Activated gamma-delta T cell treated with anti-CD3 and anti-CD28 coated beads, Interleukin-2, amount 50 U/mL, for 16 hours (primary cell): ENCODE results near the gene THRSP.
"Not testable (repeated sequence)": the region's sequence is repeated elsewhere in the genome, so short reads cannot be mapped to it uniquely, and the experiment has no call there.

Experiments used
- DNase-seq: peaks from one replicate; pipeline ENCODE4 v3.0.0-alpha.2; 2020; ENCODE audit warnings: low read depth

Gene THRSP, protein sequence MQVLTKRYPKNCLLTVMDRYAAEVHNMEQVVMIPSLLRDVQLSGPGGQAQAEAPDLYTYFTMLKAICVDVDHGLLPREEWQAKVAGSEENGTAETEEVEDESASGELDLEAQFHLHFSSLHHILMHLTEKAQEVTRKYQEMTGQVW

DNA sequence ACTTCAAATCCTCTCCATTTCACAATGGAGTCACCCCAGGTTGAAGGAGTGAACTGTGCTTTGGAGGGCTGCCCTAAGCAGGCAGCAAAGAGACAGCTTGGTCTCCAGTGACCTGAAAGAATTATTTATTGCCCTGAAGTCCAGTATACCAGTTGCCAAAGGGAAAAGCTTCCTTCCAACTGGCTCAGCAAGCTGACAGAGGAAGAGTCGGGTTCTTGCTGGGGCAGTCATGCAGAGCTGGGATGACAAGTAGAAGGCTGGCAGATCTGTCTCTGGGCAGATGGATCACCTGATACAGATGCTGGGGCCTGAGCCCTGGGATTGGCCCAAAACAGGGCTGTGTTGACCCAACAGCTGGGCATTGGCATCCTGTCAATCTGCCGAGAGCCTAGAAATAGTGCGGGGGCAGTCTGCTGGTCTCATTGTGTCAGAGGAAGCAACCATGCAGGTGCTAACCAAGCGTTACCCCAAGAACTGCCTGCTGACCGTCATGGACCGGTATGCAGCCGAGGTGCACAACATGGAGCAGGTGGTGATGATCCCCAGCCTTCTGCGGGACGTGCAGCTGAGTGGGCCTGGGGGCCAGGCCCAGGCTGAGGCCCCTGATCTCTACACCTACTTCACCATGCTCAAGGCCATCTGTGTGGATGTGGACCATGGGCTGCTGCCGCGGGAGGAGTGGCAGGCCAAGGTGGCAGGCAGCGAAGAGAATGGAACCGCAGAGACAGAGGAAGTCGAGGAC is at the start of gene THRSP:
TSS of gene THRSP (plus strand) at position 422 of the 742 bp plus-strand sequence. CDS start at position 443, 21 bp downstream.
- DNase-seq, result no peak

DNA sequence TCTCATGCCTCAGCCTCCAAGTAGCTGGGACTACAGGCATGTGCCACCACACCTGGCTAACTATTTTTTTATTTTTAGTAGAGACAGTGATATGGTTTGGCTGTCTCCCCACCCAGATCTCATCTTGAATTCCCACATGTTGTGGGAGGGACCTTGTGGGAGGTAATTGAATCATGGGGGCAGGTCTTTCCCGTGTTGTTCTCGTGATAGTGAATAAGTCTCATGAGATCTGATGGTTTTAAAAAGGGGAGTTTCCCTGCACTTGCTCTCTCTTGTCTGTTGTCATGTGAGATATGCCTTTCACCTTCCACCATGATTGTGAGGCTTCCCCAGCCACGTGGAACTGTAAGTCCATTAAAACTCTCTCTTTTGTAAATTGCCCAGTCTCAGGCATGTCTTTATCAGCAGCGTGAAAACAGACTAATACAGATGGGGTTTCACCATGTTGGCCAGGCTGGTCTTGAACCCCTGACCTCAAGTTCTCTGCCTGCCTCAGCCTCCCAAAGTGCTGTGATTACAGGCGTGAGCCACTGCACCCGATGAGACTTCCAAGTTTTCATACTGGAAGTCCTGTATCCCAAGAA is 48.6 kb upstream of the THRSP start:
- not testable (repeated sequence) for DNase-seq

DNA sequence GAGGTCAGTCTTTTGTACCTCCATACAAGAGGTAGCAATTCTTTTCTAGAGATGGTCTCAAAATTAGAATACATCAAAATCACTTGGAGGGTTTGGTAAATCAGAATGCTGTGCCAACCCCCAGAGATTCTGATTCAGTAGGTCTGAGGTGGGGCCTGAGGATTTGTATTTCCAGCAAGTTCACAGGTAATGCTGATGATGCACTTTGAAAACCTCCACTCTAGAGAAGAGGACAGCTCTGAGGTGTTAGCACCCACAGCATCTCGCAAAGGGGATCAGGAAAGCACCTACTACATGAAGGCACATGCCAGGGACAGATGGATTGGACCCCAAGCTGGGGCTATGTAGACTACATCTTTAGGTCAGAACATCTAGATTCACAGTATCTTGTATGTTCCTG is 47.8 kb upstream of the THRSP start:
- DNase-seq, result no peak

DNA sequence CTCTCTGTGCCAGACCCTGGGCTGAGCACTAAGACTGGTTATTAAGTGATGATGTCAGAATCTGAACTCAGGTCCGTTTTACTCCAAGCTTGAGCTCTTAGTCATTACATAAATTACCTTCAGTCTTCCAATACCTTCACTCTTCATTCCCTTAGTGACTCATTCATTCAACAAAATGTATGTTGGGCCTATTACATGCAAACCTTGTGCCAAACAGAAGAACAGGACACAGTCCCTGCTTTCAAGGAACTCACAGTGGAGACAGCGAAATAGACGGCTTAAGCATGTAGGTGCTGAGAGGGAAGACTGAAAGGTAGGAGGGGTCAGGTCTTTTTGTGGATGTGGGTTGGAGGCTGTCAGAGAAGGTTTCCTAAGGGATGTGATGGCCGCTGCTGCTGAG is 43.9 kb upstream of the THRSP start:
- DNase-seq, result no peak

DNA sequence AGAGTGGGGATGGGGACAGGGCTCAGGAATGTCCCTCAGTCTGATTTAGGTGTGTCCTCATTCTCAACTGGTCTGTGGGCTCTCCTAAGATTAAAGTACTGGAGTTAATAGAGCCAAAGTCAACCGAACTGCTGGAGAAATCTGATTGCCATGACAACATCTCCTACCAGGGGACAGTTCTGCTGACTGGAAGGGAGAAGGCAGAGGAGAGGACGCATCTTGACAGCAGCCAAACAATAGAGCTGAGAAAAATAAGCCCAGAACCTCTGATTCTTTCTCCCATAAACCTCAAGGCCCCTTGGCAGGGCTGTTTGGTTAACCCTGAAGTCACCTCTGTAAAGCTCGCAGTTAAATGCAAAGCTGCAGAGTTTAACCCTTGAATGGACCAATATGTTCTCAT is 43.4 kb upstream of the THRSP start:
- DNase-seq, result no peak

DNA sequence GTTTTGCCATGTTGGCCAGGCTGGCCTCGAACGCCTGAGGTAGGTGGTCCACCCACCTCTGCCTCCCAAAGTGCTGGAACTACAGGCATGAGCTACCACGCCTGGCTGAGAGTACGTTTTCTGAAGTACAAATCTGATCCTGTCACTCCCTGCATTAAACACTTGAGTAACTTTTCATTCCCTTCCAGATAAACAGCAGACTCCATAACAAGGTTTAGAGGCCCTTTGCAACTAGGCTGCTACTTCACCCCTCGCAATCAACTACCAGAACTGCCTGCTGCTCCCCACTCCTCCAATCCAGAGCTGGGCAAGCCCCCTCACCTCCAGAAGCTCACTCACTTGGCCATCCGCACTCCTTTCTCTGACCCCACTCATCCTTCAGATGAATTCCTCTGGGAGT is 42.0 kb upstream of the THRSP start:
- no peak for DNase-seq

DNA sequence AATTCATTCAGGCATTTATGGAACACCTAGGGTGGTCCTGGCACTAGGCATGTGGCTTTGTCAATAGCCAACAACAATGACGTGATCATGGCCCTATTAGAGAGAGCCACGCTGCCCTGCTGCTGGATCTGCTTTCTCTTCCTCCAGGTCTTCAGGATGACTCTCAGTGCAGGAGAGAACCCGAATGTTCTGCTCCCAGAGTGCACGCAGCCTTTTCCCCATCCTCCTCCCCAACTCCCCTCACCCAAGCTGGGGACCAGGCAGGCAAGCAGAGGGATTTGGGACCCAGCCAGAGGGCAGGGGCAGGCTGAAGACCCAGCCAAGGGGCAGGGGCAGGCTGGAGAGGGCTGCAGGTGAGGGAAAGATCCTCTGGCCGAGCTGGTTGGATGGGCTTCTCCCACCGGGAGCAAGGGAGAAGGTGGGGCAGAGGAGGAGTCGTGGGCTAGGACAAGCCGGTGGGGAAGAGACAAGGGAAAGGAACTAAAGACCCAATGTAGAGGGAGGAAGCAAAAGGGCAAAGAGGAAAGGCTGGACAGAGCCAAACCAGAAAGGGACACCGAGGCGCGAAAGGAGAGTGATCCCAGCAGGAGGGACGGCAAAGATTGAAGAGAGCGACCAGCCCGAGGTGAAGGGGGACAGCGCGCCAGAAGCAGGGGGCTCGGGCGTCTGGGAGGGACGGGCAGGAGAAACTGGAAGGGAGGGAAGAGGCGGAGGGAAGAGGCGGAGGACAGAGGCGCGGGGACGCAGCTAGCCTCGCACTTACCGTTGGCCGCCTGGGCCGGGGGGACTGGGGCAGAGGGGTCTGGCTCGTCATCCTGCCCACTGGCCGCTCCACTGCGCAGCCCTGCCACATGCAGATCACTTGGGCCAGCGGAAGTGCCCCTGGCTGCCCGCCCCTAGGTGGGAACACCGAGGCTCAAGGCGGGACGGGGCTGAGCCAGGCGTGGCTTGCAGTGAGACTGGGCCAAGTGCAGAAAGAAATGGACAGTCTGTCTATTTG is 41.0 kb upstream of the THRSP start, which contains the start of gene KCTD14:
TSS of gene KCTD14 (minus strand) at position 880 of the 1,000 bp plus-strand sequence. CDS start at position 853, 27 bp downstream.
- no peak for DNase-seq

DNA sequence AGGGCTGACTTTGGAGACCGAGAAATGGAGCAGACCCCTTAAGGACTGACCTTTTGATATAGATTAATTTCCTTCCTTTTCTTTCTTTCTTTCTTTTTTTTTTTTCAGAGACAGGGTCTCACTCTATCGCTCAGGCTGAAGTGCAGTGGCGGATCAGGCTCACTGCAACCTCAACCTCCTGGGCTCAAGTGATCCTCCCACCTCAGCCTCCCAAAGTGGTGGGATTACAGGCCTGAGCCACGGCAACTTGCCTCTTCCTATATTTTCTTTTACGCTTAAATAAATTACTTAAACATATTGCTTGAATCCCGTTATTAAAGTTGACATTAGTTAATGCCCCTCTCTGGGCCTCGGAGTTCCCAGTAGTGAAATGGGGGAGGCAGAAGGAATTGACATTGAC is 40.2 kb upstream of the THRSP start:
- no peak for DNase-seq

DNA sequence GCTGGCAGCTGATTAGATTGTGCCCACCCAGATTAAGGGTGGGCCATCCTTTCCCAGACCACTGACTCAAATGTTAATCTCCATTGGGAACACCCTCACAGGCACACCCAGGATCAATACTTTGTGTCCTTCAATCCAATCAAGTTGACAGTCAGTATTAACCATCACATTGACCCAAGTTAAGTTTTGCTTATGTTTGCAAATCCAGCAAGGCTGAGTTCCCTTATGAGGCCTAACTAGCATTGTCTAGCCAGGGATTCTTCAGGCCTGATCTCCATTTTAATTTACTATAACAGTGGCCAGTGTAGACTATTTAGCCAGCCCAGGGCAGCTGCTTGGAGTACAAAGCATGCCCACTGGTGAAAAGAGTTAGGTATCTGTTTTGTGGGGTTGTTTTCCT is 38.3 kb upstream of the THRSP start:
- no peak for DNase-seq

DNA sequence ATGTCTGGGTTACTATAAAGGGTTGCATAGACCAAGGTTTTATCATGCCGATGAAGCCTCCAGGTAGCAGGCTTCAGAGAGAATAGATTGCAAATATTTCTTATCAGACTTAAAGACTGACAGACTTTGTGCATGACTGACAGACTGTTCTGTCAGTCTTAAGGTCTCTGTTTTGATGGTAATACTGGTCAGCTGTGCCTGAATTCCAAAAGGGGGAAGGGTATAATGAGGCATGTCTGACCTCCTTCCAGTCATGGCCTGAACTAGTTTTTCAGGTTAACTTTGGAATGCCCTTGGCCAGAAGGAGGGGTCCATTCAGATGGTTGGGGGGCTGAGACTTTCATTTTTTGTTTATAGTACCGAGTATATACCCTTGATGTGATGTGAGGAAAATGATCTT is 35.9 kb upstream of the THRSP start:
- no peak for DNase-seq

DNA sequence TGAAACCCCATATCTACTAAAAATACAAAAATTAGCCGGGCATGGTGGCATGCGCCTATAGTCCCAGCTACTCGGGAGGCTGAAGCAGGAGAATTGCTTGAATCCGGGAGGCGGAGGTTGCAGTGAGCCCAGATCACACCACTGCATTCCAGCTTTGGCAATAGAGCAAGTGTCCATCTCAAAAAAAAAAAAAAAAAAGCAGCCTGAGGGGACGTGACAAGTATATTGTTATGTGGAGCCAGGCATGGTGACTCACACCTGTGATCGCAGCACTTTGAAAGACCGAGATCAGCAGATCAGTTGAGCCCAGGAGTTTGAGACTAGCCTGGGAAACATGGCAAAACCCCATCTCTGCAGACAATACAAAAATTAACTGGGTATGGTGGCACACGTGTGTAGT is 35.2 kb upstream of the THRSP start:
- DNase-seq, result not testable (repeated sequence)

DNA sequence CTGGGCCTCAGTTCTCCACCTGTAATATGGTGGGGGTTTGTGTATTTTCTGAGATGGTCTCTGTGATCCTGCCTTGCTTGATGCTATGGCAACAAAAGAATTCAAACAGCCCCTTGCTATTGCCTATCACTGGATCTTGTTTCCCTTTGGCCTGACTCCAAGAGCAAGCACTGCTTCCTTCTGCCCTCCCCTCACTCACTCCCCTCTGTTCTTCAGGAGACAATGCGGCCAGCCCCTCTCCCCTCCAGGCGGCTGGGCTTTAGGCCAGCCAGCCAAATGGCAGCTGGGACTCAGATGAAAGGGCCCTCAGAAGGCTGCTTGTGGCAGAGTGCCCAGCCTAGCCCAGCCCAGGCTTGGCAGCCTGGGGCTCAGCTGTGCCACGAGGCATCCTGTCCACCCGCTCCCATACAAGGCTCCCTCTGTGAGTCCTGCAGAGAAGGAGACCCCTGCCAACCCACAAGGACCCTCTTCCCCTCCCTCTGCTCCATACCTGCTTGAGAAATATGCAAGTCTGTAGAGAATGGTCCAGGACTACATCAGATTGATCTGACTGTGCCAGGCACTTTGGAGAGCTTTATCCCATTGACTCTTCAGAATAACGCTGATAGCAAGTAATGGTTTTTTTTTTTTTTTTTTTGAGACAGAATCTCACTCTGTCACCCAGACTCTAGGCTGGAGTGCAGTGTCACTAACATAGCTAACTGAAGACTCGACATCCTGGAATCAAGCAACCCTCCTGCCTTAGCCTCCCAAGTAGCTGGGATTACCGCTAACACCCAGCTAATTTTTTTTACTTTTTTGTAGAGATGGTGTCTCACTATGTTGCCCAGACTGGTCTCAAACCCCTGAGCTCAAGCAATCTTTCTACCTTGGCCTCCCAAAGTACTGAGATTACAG is 33.0 kb upstream of the THRSP start:
- no peak for DNase-seq

DNA sequence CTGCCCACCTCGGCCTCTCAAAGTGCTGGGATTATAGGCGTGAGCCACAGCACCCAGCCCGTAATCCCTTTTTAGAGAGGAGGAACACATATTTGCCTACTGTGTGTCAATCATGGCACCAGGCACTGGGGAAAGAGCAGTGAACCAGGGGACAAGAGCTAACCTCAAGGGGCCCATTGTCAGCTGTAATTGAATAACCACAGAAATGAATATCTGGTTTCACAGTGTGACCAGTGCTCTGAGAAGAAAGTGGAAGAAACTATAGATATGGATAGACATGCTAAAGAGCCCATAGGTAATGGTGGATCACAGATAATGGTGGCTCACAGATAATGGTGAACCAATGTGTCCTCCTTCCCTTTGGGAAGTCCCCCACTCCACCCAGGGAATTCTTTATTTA is 32.0 kb upstream of the THRSP start:
- no peak for DNase-seq

DNA sequence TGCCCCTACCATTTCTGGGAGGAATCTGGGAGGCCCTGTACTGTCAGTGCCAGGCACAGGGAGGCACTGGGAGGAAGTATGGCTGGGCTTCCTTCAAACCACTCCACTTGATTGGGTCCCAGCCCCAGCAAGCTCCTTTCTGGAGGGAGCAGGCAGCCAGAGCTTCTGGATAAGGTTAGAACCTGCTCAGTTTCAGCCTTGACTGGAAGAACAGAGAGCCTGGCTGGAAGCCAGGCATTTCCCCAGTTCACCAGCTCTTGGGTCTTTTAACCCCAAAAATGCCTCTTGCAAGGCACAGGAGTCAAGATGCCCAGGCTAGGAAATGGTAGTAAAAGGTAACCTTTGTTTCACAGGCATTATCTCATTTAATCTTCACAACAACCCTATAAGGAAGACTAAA is 31.6 kb upstream of the THRSP start:
- DNase-seq, result no peak

DNA sequence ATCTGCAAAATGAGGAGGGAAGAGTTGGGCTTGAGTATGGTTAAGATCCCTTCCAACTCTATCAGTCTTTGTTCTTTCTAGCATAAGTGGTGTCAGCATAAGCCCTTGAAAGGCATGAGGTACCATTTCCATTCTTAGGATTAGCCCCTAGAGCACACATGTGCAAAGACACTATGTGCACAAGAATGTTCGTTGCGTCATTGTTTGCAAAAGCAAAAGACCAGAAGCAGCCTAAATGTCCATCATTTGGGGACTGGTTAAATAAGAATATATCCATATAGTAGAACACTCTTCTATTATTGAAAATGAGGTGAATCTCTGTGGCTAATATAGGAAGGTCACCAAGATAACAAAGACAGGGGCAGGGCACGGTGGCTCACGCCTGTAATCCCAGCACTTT is 30.6 kb upstream of the THRSP start:
- DNase-seq, result no peak

DNA sequence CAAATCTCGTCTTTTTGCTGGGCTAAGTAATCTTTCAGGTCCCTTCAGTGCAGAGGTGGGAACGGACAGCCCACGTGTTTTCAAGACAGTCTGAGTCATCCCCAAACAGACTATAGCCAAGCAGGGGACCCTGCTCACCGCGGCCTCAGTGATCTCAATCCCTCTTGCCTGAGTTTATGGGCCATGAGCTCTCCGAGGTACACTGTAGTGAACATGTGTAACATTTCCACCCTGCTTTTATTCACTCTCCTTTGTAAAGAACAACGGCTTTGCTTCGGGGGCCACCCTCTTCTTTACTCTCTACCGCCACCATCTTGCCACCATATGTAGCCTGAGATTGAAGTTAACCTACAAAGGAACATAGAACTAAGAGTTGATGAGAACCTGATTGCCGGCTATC is 29.0 kb upstream of the THRSP start:
- DNase-seq, result no peak

DNA sequence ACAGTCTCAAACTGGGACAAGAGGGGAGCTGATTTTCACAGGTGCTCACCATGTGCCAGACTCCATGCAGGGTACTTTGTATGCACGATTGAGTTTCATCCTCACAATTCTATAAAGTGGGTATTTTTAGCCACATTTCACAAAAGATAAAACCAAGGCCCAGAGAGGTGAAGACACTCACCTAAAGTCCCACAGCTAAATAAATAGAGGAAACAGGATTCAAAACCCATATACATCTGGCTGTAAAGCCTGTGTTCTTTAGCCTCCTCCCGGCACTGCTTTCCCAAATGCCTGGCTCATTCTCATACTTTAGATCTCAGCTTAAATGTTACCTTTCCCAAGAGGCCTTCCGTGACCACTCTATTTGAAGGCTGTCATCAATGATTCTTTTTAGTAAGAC is 27.3 kb upstream of the THRSP start:
- DNase-seq, result no peak

DNA sequence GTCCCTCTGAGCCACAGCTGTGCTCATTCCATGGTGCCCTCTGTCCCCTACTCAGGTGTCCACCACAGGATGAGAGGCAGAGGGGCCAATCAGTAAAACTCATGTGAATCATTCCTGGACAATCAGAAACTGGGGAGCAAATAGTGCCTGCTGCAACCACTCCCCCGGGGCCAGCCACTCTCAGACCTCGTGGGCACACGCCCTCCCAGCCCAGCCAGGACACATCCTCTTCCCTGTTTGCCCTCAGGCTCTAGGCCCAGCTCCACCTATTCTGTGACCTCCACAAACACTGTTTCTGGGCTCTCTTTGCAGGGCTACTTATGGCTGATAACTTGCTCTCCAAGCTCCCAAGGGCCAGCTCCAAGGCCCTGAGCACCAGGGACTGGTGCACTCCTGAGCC is 26.6 kb upstream of the THRSP start:
- DNase-seq, result no peak

DNA sequence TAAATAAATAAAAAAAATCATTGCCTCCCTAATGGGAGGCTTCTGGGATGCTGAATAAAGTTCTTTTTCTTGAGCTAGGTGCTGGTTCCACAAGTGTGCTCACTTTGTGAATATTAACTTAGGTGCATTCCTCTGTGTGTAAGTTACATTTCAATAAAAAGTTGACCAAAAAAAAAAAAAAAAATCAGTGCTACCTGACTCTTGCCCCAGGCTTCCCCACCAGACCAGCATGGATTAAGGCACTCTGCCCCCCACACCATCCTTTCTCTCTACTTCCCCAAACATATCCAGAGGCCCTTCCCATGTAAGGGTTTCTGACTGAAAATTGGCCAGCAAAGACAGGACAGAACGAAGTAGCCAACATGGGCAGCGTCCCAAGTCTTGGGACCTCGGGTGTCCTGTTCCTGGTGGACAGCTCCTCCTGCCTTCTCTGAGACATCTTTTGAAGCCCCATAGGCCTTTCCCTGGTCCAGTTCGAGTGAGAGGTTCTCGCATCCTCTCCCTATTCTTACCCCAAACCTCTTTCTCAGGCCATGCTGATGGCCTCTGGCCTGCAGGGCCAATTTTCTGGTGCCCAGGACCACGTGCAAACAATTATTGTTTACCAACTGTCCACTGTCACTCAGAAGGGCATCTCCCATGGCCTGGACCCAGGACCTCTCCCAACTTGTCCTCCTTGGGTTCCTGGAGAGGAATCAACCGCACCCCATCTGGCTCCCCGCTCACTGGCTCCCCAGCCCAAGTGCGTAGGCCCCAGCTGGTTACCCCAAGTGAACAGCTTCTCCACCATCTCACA is 25.6 kb upstream of the THRSP start:
- DNase-seq, result no peak

DNA sequence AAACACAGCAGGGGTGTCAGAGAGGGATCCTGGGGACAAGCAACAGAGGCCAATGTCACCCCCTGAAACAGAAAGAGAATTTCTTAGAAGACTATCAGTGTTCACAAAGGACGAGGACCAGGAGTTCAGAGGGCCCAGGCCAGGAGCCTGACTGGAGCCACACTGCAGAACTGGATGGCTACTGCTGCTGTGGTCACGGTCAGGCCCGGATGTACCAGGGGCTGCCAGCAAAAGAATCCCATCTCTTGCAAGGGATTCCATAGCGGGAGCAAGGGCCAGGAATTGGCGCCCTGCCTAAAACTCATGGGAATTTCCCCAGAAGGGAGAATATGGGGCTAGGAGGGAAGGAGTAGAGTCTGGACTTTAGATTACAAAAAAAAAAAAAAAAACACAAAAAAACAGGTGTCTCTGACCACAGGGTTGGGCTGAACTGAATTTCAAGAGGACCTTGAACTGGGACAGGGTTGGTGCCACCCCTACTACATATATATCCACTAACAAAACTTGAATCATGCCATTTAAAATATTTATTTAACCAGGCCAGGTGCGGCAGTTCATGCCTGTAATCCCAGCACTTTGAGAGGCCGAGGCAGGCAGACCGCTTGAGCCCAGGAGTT is 24.9 kb upstream of the THRSP start:
- DNase-seq, result no peak
